Activated T-cell treated with anti-CD3 and anti-CD28 coated beads for 1 hour (primary cell): ENCODE measurements around the gene CER1.
"Not testable (repeated sequence)": the region's sequence is repeated elsewhere in the genome, so short reads cannot be mapped to it uniquely, and the experiment has no call there.

Experiments
- DNase-seq: peaks from one replicate; pipeline ENCODE4 v3.0.0-alpha.2; 2020; ENCODE audit warnings: low read depth

CER1 gene

DNA sequence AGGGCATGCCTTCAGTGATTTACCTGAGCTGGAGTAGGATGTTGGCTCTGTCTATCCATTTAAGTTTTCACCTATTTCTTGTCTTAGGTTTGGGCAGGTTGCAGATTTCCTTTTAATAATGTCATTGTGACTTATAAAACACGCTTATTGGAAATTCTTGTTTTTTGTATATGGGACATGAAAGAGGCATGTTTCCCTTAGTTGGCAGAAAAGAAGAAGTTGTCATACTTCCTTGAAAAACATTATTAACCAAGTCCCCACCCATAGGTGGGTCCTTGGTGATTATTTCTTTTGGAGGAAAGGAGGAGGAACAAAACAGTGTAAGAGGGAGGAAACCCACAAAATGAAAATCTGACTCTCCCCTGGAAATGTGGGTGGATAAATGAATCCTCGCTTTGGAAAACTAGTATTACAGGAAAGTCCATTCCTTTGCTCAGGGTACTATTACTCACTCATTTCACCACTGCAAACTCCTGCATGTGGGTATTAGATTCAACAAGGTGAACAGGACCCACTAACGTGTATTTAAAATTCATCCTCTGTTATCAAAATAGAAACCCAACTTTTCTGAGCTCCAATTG lies 9.3 kb downstream of the CER1 start:
- no peak for DNase-seq

- no peak for DNase-seq
Observed at GRCh38 chr9:14710804-14711203, 11.7 kb downstream of the CER1 start.

GRCh38 chr9:14706530-14707140 lies 15.9 kb downstream of the CER1 start:
- no peak for DNase-seq

- no peak for DNase-seq
Observed at GRCh38 chr9:14705079-14705478, 17.5 kb downstream of the CER1 start.

- DNase-seq: no peak
Observed at GRCh38 chr9:14704281-14704680, 18.3 kb downstream of the CER1 start.

DNA sequence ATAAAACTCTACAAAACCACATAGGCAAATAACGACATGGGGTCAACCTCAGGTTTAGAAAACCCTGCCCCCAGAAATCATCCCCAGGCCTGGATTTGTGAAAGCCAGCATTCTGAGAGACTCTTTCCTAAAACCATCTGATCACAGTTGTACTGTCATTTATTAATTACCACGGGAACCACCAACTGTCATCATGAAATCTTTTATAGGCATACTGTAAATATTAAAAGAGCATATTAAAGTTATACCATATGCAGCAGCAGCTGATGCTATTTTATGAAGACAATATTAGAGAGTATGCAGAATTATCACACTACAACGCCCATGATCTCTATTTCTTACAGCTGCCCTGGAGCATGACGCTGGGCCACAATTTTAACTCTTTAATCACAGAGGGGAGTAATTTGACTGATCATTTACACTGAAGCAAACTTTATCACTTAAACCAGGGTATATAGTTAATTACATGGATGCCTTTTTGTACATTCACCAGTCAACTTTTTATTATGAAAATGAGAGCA lies 20.3 kb downstream of the CER1 start:
- no peak for DNase-seq

DNA sequence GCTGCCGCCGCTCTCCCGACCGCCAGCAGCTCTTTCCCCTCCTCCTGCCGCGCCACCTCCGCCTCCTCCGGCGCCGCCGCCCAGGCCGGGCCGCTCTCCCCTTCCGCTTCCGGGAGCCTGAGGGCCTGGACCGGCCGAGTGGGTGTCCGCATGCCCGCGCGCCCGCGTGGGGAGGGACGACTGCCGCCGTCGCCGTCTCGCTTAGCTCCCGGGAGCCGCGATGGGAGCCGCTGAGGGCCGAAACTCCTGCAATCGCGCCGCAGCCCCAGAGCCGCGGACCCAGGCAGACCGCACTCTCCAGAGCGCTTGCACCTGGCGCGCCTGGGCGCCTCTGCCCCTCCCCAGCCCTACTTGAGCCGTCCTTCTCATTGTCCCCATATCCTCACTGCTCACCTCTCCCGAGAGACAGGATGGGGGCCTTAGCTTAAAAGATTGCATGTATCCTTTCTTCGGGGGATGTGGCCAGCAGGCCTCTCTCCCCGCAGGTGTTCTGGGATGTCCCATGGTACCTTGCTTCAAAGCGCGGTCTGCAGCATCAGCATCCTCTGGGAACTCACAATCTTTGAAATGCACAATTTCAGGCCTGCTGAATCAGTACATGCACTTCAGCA lies 29.2 kb downstream of the CER1 start, which contains the start of gene ZDHHC21:
ZDHHC21 (minus strand) TSS at position 182 of the 611 bp plus-strand sequence. CDS start 19,092 bp downstream, outside the sequence.
- peak; percentile 31 for DNase-seq

DNA sequence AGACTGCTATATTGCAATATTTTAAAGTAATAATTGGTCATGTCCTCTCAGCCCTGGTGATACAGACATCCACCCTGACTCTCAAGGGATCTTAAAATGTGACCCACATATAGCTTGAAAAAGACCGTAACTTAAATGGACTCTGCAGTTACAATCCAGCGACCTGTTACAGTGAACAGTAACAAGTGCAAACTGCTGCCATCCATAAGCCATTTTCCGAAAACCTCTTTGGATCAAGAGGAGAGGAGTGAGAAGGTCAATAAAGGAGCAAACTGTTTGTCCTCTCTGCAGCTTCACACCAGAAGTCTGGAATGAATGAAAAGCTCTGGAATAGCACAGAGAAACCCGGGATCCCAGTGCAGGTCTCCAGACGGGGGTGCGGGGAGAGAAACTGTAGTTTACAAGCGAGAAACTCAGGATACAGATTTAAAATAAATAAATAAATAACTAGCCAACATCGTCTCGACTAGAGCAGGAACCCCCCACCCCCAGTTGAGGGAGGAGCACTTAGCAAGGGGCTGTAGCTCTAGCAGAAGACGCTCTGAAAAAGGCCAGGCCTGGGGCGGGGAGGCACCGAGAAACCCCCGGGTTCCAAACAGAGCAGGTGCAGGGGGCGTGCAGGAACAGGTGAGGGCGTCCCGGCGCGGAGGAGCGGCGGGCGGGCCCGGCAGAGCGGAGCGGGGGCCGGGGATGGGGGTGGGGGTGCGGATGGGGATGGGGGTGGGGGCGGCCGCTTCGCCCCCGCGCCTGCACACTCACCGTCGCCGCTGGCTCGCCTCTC lies 29.9 kb downstream of the CER1 start:
- DNase-seq: no peak

- DNase-seq: no peak
Observed at GRCh38 chr9:14690948-14691730, 31.4 kb downstream of the CER1 start.

DNA sequence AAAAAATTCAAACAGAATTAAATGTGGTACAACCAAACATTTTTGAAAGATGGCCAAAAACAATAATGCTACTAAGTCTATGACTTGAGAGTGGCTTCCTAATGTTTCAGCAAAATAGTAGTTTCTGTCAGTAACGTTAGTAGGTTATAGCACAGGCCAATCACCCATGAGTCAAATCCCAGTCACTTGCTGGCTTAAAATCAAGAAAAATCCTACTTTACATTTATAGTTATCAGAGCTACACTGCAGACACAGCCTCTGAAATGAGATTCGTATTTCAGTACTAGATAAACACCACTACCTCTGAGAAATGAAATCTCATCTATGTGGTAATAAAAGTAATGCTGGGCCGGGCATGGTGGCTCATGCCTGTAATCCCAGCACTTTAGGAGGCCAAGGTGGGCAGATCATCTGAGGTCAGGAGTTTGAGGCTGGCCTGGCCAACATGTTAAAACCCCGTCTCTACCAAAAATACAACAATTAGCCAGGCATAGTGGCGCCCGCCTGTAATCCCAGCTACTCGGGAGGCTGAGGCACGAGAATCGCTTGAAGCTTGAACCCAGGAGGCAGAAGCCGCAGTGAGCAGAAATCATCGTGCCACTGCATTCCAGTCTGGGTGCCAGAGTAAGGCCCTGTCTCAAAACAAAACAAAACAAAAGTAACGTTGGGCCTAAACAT lies 35.4 kb downstream of the CER1 start:
- no peak for DNase-seq

- no peak for DNase-seq
Observed at GRCh38 chr9:14686168-14686567, 36.4 kb downstream of the CER1 start.

DNA sequence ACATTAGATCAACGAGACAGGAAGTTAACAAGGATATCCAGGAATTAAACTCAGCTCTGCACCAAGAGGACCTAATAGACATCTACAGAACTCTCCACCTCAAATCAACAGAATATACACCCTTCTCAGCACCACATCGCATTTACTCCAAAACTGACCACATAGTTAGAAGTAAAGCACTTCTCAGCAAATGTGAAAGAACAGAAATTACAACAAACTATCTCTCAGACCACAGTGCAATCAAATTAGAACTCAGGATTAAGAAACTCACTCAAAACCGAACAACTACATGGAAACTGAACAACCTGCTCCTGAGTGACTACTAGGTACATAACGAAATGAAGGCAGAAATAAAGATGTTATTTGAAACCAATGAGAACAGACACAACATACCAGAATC lies 39.9 kb downstream of the CER1 start:
- not testable (repeated sequence) for DNase-seq

DNA sequence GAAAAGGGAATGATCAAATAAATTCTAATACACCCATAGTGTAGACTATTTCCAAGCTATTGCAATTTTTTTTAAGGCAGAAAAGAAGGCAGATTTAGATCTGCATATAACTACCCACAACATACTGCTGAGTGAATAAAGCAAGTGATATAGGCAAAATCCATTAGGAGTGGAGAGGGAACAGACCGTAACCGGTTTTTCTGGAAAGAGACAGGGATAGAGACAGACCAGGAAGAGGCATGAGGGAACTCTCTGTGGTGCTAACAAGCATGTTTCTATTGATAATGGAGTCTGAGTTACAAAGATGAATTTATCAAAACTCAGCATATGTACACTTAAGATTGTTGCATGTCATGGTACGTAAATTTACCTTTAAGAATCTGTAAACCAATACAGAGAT lies 43.8 kb downstream of the CER1 start:
- DNase-seq: no peak

- no peak for DNase-seq
Observed at GRCh38 chr9:14677872-14678271, 44.7 kb downstream of the CER1 start.

- DNase-seq: no peak
Observed at GRCh38 chr9:14677396-14677795, 45.1 kb downstream of the CER1 start.

GRCh38 chr9:14674630-14675029 lies 47.9 kb downstream of the CER1 start:
- no peak for DNase-seq

DNA sequence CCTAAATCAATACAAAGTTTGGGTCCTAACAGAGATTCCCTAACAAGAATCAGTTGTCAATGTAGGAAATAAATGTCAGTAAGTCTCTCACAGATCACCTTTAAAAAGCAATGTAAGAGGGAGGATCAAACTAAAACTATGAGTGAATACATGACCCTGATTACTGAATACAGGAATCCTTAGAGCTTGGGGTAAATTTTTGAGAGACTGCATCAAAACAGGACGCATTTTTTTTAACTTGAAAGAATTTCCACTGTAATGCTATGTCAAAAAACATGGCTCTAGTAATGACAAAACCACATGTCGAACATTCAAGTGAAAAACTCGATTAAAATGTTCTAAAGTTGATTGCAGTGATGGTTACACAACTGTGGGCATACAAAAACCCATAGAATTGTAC lies 51.2 kb downstream of the CER1 start:
- no peak for DNase-seq

DNA sequence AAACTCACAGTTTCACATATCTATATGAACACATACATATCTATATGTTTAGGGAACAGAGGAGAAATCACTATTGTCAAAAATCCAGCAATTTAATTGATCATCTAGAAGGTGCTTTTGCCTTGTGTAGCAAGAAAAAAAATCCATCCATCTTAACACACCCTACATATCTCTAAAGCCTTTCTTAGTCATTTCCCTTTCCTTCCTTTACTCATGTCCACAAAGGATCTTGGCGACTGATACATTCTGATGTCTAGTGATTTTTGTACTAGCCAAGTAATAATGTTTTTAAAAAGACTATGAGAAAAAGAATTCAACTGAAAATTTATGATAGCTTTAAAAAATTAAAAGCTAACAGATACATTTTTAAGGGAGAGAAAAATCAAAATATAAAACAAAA lies 51.8 kb downstream of the CER1 start:
- DNase-seq: no peak
